ENCODE results near the gene RAD52. TPM values are rescaled to one million over a fixed set of nuclear protein-coding genes. Genes with fewer than 3 reads are reported as not detected.

Gene RAD52
- total RNA-seq, 2 donors from 2014 or later: 20.9 to 26.3 TPM

DNA sequence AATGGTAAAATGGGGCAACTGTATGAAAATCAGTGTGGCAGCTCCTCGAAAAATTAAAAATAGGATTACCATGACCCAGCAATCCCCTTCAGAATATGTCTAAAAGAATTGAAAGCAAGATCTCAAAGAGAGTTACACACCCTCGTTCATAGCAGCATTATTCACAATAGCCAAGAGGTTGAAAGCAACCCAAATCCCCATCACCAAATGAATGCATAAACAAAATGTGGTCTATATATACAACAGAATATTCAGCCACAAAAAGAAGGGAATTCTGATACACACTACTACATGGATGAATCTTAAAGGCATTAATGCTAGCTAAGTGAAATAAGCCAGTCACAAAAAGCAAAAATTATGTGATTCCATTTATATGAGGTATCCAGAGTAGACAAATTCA is 27.2 kb downstream of the RAD52 start:
- ATAC-seq (no peak), DNase-seq (no peak)
- intact Hi-C loops (cut with DNase I, micrococcal nuclease): no loop called here

GRCh38 chr12:920676-921075 is 28.8 kb downstream of the RAD52 start:
- no peak for ATAC-seq
- no peak for DNase-seq
- intact Hi-C loops (cut with DNase I, micrococcal nuclease): no loop called here

DNA sequence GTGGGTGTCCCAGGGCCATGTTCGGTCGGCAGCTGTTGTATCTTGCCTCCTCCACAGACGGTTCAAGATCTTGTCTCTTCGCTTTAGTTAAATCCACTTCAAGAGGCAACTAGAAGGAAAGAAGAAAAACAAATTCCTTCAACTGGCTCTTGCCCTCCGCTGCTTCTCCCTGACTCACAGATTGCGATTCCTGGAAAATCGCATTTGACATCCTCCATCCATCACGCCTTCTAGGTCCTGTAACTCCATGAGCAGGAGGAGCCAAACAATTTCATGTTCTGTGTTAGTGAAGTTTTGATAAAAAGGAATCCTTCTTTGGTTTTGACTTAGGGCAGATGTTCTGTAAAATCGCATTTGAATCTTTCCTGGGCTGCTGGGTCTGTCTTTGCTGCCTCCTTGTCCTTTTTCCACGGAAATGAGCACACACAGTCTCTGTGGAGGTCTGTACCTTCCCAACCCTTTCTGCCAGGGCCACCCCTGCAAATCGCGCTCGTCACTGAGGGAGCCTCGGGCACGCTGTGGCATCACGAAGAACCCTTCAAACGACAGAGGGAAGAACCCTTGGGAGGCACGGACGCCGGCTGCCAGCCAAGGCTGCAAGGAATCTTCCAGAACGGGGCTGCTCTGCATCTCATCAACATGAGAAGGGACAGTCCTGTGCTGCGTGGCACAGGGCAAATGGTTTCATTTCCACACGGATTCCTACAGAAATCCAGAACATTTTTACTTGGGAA is 32.6 kb downstream of the RAD52 start:
- intact Hi-C loops (cut with DNase I, micrococcal nuclease): no loop called here
- no peak for DNase-seq
- ATAC-seq: no peak

- DNase-seq: peak in 1 of 2 donors; percentile 19
- no peak for ATAC-seq
- intact Hi-C loops (cut with DNase I, micrococcal nuclease): no loop called here
These were observed 33.3 kb downstream of the RAD52 start for GRCh38 chr12:916240-916639.

DNA sequence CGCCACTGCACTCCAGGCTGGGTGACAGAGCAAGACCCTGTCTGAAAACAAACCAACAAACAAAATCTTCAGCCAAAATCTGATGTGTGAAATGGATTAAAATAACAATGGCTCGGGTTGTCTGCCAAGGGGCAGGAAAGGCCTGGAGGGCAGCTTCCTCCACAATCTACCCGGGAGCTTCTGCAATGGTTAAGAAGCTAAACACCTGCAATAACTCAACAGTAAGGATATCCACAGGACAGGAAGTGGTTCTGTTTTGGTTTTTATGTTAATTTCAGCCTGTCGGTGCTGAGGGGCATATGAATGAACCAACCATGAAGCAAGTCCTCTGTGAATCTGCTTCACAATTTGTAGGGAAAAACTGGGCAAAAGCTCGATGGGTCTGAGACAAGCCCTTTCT is 34.4 kb downstream of the RAD52 start:
- DNase-seq (no peak), ATAC-seq (no peak)
- intact Hi-C loops (cut with DNase I, micrococcal nuclease): no loop called here

- intact Hi-C loops (cut with DNase I, micrococcal nuclease): no loop called here
- no peak for DNase-seq
These were observed 35.4 kb downstream of the RAD52 start for GRCh38 chr12:913919-914698.

DNA sequence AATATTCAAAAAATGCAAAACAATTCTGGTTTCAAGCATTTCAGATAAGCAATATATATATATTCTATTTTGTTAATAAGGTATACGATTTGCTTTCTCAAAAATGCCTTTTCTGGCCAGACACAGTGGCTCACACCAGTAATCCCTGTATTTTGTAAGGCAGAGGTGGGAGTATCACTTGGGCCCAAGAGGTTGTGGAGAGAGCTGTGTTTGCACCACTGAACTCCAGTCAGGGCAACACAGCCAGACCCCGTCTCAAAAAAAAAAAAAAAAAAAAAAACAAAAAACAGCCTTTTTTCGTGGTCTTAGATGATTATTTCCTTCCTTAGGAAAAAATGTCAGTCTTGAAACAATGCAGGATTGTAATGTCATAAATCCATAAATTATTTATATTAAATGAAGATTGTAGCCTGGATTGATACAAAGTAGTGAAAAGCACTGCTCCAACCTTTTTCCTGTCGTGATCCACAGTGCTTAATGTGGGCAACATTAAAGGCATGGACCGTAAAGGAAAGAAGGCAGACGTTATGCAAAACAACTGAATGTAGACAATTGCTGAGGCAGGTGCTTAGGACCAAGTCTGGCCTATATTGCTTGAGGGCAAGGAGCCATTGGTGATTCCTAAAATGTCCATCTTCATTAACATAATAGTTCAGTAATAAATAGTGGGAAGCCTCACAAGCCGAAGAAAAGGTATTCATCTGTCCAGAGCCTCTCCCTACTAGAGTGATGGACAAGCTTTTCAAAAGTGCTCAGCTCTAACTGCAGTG is 36.8 kb downstream of the RAD52 start:
- intact Hi-C loops (cut with DNase I, micrococcal nuclease): no loop called here
- DNase-seq (no peak), ATAC-seq (no peak)

More at GRCh38 chr12:913919-914698, 35.4 kb downstream of the RAD52 start:
- no peak for ATAC-seq

DNA sequence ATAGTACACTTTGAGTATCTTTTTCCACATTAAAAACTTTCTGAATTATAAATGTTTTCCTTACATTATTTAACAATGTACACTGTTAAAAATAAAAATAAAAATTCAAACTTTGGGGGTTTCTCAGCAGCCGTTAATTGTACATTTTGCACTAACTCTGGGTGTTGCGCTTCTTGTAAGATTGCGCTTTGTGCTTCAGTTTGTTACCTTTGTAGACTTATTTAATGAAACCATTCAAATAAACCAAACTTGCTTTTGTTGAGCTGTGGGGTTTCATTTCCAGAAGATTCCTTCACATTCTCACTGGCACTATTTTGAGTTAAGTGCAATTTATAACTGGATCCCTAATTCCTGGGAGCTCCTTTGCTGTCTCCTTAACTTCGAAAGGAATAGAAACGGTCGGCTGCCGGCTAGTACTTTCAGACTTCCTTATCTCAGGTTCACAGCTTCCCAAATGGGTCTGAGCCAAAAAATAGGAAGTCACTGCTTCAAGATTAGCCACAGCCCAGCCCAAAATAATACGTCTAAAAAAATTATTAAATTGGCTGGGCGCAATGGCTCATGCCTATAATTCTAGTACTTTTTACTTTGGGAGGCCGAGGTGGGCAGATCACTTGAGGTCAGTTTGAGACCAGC is 38.2 kb downstream of the RAD52 start:
- ATAC-seq: no peak
- intact Hi-C loops (cut with DNase I, micrococcal nuclease): no loop called here

GRCh38 chr12:910416-910815 is 39.1 kb downstream of the RAD52 start:
- intact Hi-C loops (cut with DNase I, micrococcal nuclease): no loop called here
- DNase-seq: no peak
- no peak for ATAC-seq

More for the DNA sequence above, 38.2 kb downstream of the RAD52 start:
- DNase-seq: no peak

GRCh38 chr12:909861-910260 is 39.6 kb downstream of the RAD52 start:
- no peak for ATAC-seq
- DNase-seq: no peak
- intact Hi-C loops (cut with DNase I, micrococcal nuclease): no loop called here

- DNase-seq: no peak
- intact Hi-C loops (cut with DNase I, micrococcal nuclease): no loop called here
- ATAC-seq: peak; percentile 8
These were observed 41.9 kb downstream of the RAD52 start for GRCh38 chr12:907413-908185.

GRCh38 chr12:906062-906585 is 43.4 kb downstream of the RAD52 start:
- no peak for DNase-seq
- ATAC-seq: no peak
- intact Hi-C loops (cut with DNase I, micrococcal nuclease): no loop called here

DNA sequence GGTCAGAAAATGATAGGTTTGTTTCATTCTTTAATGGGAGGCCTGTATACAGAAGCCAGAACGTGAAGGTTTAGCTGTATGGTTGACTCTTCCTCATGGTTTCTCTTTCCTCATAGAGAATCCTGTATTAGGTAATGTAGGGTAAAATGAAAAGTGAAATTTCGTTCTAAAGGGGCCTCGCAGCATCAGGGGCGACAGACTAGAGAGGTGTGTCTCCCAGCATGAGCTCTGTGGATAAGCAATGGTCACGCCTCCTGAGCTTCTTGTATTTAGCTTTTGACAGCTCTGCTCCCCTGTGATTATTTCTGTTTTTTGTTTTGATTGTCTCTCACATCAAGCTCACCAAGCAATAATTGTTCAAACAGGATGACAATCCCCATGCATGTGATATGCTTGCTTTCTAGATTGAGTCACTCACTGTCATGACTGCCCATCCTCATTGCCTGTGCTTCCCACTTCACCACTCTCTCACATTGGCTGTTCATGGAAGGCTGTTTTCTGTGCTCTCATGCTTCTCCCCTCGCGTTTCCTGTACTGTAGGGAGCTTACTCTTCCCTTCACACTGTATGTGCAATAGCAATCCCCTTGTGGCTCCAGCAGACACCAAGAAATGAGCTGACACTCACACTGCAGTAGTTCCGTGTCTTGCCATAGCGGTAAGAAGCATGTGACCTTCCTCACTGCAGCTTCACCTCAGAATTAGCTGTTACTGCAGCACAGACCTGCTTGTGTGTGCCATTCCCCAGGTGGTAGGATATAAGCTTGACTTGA is 44.0 kb downstream of the RAD52 start:
- DNase-seq: no peak
- ATAC-seq: no peak

GRCh38 chr12:904010-904414 is 45.5 kb downstream of the RAD52 start:
- DNase-seq (no peak), ATAC-seq (no peak)
- intact Hi-C loops (cut with DNase I, micrococcal nuclease): no loop called here

More for the DNA sequence above, 44.0 kb downstream of the RAD52 start:
- intact Hi-C loops (cut with DNase I, micrococcal nuclease): no loop called here

- intact Hi-C loops (cut with DNase I, micrococcal nuclease): no loop called here
- ATAC-seq (no peak), DNase-seq (no peak)
These were observed 46.4 kb downstream of the RAD52 start for GRCh38 chr12:903055-903454.

- ATAC-seq (no peak), DNase-seq (no peak)
- intact Hi-C loops (cut with DNase I, micrococcal nuclease): no loop called here
These were observed 46.9 kb downstream of the RAD52 start for GRCh38 chr12:902581-902980.

DNA sequence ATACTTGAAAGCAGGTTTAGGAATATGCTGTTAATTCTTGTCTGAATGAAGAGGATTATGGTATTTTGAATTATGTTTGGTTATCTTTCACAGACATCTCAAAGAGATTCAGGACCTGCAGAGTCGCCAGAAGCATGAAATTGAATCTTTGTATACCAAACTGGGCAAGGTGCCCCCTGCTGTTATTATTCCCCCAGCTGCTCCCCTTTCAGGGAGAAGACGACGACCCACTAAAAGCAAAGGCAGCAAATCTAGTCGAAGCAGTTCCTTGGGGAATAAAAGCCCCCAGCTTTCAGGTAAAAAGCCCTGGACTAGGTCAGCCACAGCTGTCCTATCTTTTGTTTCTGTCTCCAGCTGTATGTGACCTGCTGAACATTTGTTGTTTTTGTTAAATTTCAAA is 52.1 kb downstream of the RAD52 start:
- ATAC-seq: no peak
- no peak for DNase-seq
- intact Hi-C loops (cut with DNase I, micrococcal nuclease): loop anchor here in 1 of 2 donors (5.0 kb wide), 1 partner anchor 335 kb away; no protein-coding TSS in a partner anchor

Measured in left colon (tissue), 2 donors.